ENCODE results near the gene ERC1.

The ERC1 gene

GRCh38 chr12:1425396-1425729, 434.3 kb downstream of the ERC1 start:
- TF ChIP-seq CTCF (IDR thresholded peaks at IDR 0.05; ENCODE audit: insufficient read depth, low read length) (no peak), POLR2AphosphoS5 (IDR thresholded peaks at IDR 0.05; ENCODE audit: low read depth) (no peak), REST (IDR thresholded peaks at IDR 0.05; ENCODE audit: insufficient replicate concordance, low read depth) (no peak), SPI1 (IDR thresholded peaks at IDR 0.05; ENCODE audit: borderline replicate concordance, low read depth) (no peak), GABPA (IDR thresholded peaks at IDR 0.05; ENCODE audit: low read depth) (no peak)
- DNase-seq (ENCODE audit: low read depth in 1 of 2, low spot score in 1 of 2) = no peak
- H3K27me3 ChIP-seq (ENCODE audit: insufficient read depth, poor library complexity, severe bottlenecking) = no peaks in the 10 kb centered on the region
- no peak overlapping the region for H3K27ac ChIP-seq (replicated peaks)
- no peak overlapping the region for H3K4me3 ChIP-seq (replicated peaks; ENCODE audit: insufficient read depth, low read length)

GRCh38 chr12:1428671-1429070, 437.6 kb downstream of the ERC1 start:
- H3K27ac ChIP-seq (replicated peaks) = no peak overlapping the region
- TF ChIP-seq REST (IDR thresholded peaks at IDR 0.05; ENCODE audit: insufficient replicate concordance, low read depth) (no peak), SPI1 (IDR thresholded peaks at IDR 0.05; ENCODE audit: borderline replicate concordance, low read depth) (no peak), POLR2AphosphoS5 (IDR thresholded peaks at IDR 0.05; ENCODE audit: low read depth) (no peak), GABPA (IDR thresholded peaks at IDR 0.05; ENCODE audit: low read depth) (no peak), CTCF (IDR thresholded peaks at IDR 0.05; ENCODE audit: insufficient read depth, low read length) (no peak)
- no peaks in the 10 kb centered on the region for H3K27me3 ChIP-seq (ENCODE audit: insufficient read depth, poor library complexity, severe bottlenecking)
- no peak overlapping the region for H3K4me3 ChIP-seq (replicated peaks; ENCODE audit: insufficient read depth, low read length)
- no peak for DNase-seq (ENCODE audit: low read depth in 1 of 2, low spot score in 1 of 2)

GRCh38 chr12:1429980-1430379, 439.0 kb downstream of the ERC1 start:
- Histone ChIP-seq H3K27me3 (ENCODE audit: insufficient read depth, poor library complexity, severe bottlenecking) (no peaks in the 10 kb centered on the region), H3K4me3 (replicated peaks; ENCODE audit: insufficient read depth, low read length) (no peak overlapping the region), H3K27ac (replicated peaks) (no peak overlapping the region)
- peak; percentile 12 to 36 for DNase-seq (ENCODE audit: low read depth in 1 of 2, low spot score in 1 of 2)
- TF ChIP-seq CTCF (IDR thresholded peaks at IDR 0.05; ENCODE audit: insufficient read depth, low read length) = no peak
- no peak for TF ChIP-seq SPI1 (IDR thresholded peaks at IDR 0.05; ENCODE audit: borderline replicate concordance, low read depth)
- TF ChIP-seq REST (IDR thresholded peaks at IDR 0.05; ENCODE audit: insufficient replicate concordance, low read depth) = no peak
- no peak for TF ChIP-seq GABPA (IDR thresholded peaks at IDR 0.05; ENCODE audit: low read depth)
- no peak for TF ChIP-seq POLR2AphosphoS5 (IDR thresholded peaks at IDR 0.05; ENCODE audit: low read depth)
